SJSA1 (cell line): ENCODE data around the gene C1QTNF8. TPM values are rescaled to one million over a fixed set of nuclear protein-coding genes. Genes with fewer than 3 reads are reported as not detected.
A peak's percentile ranks its signal among the peaks of the same experiment; 100 is the strongest.

ENCODE experiments used
- DNase-seq, 2 experiments: peaks; one replicate each; pipeline ENCODE4 v3.0.0-alpha.2; 2015 to 2020; ENCODE audit warnings: low spot score in 2 of 2, low read depth in 1 of 2
- H3K27ac ChIP-seq: fragments of 250-450 bp; sonication (Bioruptor Pico); 2 replicates; pipeline ENCODE4 v1.5.1; 2020; ENCODE audit warnings: mild to moderate bottlenecking, moderate library complexity
- H3K27me3 ChIP-seq: fragments of 250-450 bp; sonication (Bioruptor Pico); replicated peaks from 2 replicates; pipeline ENCODE4 v1.5.1; 2020; ENCODE audit warnings: mild to moderate bottlenecking, moderate library complexity
- H3K36me3 ChIP-seq: fragments of 250-450 bp; sonication (Bioruptor Pico); 2 replicates; pipeline ENCODE4 v1.5.1; 2020; ENCODE audit warnings: mild to moderate bottlenecking
- H3K4me1 ChIP-seq: fragments of 250-450 bp; sonication (Bioruptor Pico); replicated peaks from 2 replicates; pipeline ENCODE4 v1.6.1; 2021; ENCODE audit warnings: mild to moderate bottlenecking
- H3K4me3 ChIP-seq: fragments of 250-450 bp; sonication (Bioruptor Pico); 2 replicates; pipeline ENCODE4 v1.5.1; 2020; ENCODE audit warnings: mild to moderate bottlenecking
- H3K9me3 ChIP-seq: fragments of 250-450 bp; sonication (Bioruptor Pico); replicated peaks from 2 replicates; pipeline ENCODE4 v1.5.1; 2020; ENCODE audit warnings: mild to moderate bottlenecking
- total RNA-seq: library from RNA; depleted of rRNA; stranded (reverse); fragments of >200 nt; shearing (Covaris generic); gene quantifications from 2 replicates; pipeline ENCODE4 v1.2.3, GENCODE V29; 2014

Gene C1QTNF8
- total RNA-seq, 1 experiment from 2014 or later = not detected

- Histone ChIP-seq H3K4me3 (no peak overlapping the region), H3K4me1 (no peaks in the 10 kb centered on the region), H3K9me3 (no peaks in the 10 kb centered on the region), H3K36me3 (no peaks in the 10 kb centered on the region), H3K27ac (no peak overlapping the region), H3K27me3 (peaks cover 88% of the 10 kb centered on the region)
- DNase-seq = no peak
Observed at GRCh38 chr16:1109648-1110047, 13.6 kb upstream of the C1QTNF8 start.

DNA sequence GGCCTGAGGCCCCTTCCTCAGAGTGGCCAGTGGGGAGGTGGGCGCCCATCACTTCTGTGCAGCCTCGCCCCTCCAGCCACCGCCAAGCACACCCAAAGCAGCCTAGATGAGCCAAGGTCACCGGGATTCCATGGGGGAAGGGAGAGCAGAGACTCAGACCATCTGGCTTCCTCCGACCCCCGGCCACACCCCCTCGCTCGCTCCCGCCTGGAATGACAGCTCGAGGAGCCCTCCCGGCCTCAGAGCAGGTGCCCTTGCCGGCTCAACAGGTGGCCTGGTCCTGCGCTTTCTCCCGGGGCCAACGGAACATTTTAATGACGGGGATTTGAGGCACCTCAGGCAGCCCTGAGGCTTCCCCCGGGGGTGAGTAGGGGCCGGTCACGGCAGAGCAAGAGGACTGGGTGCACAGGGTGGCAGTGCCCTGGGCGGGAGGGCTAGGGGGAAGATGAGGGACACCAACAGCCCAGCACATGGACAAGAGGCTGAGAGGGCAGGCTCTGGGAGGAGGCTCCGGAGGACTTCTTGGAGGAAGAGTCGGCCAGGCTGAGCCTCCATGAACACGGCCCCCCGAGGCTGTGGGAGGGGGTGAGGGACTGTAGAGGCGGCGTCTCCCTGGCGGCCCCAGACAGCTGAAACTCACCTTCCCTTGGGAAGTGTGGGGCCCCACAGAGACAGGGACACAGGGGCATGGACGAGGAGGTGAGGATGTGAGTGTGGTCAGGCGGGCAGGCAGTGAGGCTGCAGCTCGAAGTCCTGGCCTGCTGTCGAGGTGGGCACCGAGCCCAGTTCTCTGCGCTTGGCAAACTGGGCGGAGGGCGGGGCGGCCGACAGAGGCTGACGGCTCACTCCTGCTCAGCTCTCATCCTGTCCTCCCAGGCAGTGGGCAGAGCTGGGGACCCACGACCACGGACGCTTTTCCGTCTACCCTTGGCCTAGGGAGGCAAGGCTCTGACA, 12.5 kb upstream of the C1QTNF8 start:
- Histone ChIP-seq H3K36me3 (no peaks in the 10 kb centered on the region), H3K9me3 (no peaks in the 10 kb centered on the region), H3K27me3 (peaks cover 90% of the 10 kb centered on the region), H3K4me1 (no peaks in the 10 kb centered on the region), H3K4me3 (no peak overlapping the region), H3K27ac (no peak overlapping the region)
- DNase-seq = no peak

DNA sequence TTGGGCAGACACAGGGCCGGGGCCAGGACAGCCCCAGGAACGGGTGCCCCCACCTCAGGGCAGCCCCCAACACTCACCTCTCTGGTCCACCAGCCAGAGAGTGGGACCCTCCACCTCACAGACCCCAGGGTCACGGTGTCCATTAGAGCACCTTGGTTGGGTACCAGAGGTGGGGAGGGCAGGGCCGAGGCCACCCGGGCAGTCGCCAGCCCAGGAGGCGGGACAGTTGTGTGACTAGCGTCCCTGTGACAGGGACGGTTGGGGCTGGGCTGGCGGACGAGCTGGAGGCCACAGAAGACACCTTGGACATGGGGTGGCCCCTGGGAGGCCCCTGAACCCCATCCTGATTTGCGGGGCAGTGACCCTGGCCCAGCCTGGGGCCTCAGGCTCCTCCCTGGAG, 11.7 kb upstream of the C1QTNF8 start:
- Histone ChIP-seq H3K27me3 (peaks cover 89% of the 10 kb centered on the region), H3K4me3 (no peak overlapping the region), H3K27ac (no peak overlapping the region), H3K36me3 (no peaks in the 10 kb centered on the region), H3K9me3 (no peaks in the 10 kb centered on the region), H3K4me1 (peaks cover 5% of the 10 kb centered on the region)
- no peak for DNase-seq

GRCh38 chr16:1107141-1107540, 11.1 kb upstream of the C1QTNF8 start:
- no peak overlapping the region for H3K4me3 ChIP-seq
- DNase-seq = no peak
- no peak overlapping the region for H3K27ac ChIP-seq
- H3K4me1 ChIP-seq = peaks cover 5% of the 10 kb centered on the region
- H3K36me3 ChIP-seq = no peaks in the 10 kb centered on the region
- peaks cover 83% of the 10 kb centered on the region for H3K27me3 ChIP-seq
- no peaks in the 10 kb centered on the region for H3K9me3 ChIP-seq

DNA sequence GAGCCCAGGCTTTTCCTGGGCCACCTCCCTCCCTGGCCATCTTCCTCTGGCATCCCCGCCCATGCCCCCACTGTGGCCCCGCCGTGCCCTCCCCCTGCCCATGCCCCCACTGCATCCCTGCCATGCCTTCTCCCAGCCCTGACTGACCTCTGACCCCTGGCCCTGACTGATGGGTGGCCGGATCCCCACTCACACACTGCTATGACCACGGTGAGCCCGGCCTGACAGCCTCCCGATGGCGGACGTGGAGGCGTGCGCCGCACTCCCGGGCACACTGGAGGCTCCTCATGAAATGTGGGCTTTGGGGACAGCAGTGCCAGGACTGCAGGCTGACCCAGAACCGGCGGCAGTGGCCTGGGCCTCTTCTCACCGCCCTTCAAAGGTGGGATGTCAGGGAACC, 10.6 kb upstream of the C1QTNF8 start:
- Histone ChIP-seq H3K27me3 (peaks cover 79% of the 10 kb centered on the region), H3K36me3 (no peaks in the 10 kb centered on the region), H3K4me1 (peaks cover 5% of the 10 kb centered on the region), H3K9me3 (no peaks in the 10 kb centered on the region), H3K27ac (no peak overlapping the region), H3K4me3 (no peak overlapping the region)
- no peak for DNase-seq

GRCh38 chr16:1105888-1106620, 10.0 kb upstream of the C1QTNF8 start:
- DNase-seq = peak in 1 of 2 experiments; percentile 71
- H3K27me3 ChIP-seq = peaks cover 79% of the 10 kb centered on the region
- H3K36me3 ChIP-seq = no peaks in the 10 kb centered on the region
- peaks cover 5% of the 10 kb centered on the region for H3K4me1 ChIP-seq
- H3K9me3 ChIP-seq = no peaks in the 10 kb centered on the region
- no peak overlapping the region for H3K4me3 ChIP-seq
- no peak overlapping the region for H3K27ac ChIP-seq

DNA sequence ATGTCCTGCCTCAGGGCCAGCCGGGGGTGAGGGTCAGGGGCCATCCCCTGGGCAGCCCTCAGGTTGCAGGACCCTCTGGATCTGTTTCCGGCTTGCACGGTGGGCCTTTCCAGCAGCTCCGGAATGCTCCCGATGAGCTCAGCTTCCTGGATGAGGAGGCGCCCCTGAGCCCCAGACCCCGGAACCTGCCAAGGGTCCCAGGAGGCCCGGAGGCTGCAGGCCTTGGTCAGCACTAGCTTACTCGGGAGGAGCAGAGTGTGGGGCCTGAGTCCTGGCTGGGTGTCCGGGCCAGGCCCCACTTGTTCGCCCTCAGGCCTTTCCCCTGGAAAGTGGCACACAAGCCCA, 7.6 kb upstream of the C1QTNF8 start:
- Histone ChIP-seq H3K9me3 (no peaks in the 10 kb centered on the region), H3K27ac (no peak overlapping the region), H3K4me3 (no peak overlapping the region), H3K4me1 (peaks cover 5% of the 10 kb centered on the region), H3K36me3 (no peaks in the 10 kb centered on the region), H3K27me3 (peaks cover 76% of the 10 kb centered on the region)
- no peak for DNase-seq

- Histone ChIP-seq H3K4me1 (peaks cover 5% of the 10 kb centered on the region), H3K36me3 (no peaks in the 10 kb centered on the region), H3K27ac (no peak overlapping the region), H3K4me3 (no peak overlapping the region), H3K9me3 (no peaks in the 10 kb centered on the region), H3K27me3 (peaks cover 76% of the 10 kb centered on the region)
- peak in 1 of 2 experiments; percentile 40 for DNase-seq
Observed at GRCh38 chr16:1102921-1103635, 7.0 kb upstream of the C1QTNF8 start.

DNA sequence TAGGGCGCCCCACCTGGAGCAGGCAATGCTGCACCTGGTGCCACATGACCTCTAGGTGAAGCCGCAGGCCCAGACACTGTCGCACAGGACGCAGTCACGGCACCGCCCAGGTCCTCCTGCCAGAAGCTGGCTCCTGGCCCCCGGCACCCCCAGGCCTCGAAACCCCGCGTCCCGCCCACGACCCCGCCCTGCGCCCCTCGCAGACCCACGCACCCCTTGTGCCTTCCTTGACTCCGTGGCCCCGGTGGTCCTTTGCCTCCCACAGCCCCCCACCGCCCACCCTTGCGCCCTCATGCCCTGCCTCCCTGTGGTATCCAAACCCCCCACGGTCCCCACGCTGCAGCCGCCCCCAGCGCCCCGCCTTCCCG, 6.3 kb upstream of the C1QTNF8 start:
- peaks cover 76% of the 10 kb centered on the region for H3K27me3 ChIP-seq
- no peak overlapping the region for H3K27ac ChIP-seq
- H3K9me3 ChIP-seq = no peaks in the 10 kb centered on the region
- no peak for DNase-seq
- H3K4me1 ChIP-seq = peaks cover 5% of the 10 kb centered on the region
- no peaks in the 10 kb centered on the region for H3K36me3 ChIP-seq
- no peak overlapping the region for H3K4me3 ChIP-seq

DNA sequence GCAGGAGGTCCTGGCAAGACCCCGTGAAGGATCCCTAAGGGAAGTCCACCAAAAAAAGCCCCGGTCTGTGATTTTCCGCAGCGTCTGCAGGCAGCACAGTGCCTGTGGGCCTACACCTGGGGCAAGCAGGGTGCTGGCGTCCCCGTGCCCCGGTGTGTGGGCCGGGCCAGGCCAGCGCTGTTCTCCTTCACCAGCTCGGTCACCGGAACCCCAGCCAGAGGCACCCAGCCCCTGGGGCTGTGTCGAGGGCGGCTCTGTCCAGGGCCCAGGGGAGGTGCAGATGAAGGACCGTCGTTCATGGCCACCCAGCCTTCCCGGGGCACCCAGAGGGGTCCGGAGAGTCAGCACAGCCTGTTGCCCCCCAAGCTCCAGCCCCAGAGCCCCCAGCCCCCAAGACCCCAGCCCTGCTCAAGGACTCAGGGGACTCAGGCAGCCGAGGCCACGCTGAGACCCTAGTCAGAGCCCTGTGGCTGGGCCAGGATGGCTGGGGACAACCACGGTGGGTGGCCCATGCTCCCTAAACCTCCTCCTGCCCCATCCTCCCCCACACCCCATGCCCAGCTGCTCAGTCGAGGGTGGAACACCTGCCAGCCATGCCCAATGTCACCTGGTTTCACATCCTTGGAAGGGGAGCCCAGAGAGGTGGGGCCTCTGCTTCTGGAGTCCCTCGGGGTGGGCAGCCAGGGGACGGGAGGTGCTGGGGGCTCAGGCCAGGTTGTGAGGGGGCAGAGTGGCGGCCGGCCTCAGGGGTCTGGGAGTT, 5.7 kb upstream of the C1QTNF8 start:
- no peaks in the 10 kb centered on the region for H3K36me3 ChIP-seq
- H3K27me3 ChIP-seq = peaks cover 76% of the 10 kb centered on the region
- no peak for DNase-seq
- H3K4me3 ChIP-seq = no peak overlapping the region
- no peaks in the 10 kb centered on the region for H3K9me3 ChIP-seq
- no peak overlapping the region for H3K27ac ChIP-seq
- peaks cover 5% of the 10 kb centered on the region for H3K4me1 ChIP-seq

DNA sequence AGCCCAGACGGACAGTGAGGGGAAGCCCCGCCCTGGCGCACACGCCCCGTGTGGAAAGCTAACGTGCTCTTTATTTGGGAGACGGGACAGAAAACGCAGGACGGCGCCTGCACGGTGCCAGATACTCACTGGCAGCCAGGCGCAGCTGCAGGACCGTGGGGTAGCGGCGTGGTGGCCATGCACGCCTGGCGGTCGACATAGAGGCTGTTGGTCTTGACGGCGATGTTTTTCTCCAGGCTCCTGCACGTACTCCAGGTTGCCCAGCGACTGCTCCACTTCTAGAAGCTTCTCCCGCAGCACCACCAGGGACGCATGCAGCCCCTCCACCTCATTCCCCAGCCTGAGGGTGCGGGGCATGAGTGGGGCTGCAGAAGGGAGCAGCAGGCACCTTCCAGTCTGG, 5.1 kb upstream of the C1QTNF8 start:
- no peaks in the 10 kb centered on the region for H3K9me3 ChIP-seq
- H3K4me1 ChIP-seq = peaks cover 5% of the 10 kb centered on the region
- no peak for DNase-seq
- H3K27me3 ChIP-seq = peaks cover 80% of the 10 kb centered on the region
- H3K27ac ChIP-seq = no peak overlapping the region
- no peak overlapping the region for H3K4me3 ChIP-seq
- no peaks in the 10 kb centered on the region for H3K36me3 ChIP-seq

GRCh38 chr16:1100084-1100800, 4.2 kb upstream of the C1QTNF8 start:
- H3K27ac ChIP-seq = no peak overlapping the region
- no peaks in the 10 kb centered on the region for H3K36me3 ChIP-seq
- no peaks in the 10 kb centered on the region for H3K9me3 ChIP-seq
- H3K4me3 ChIP-seq = no peak overlapping the region
- DNase-seq = no peak
- peaks cover 5% of the 10 kb centered on the region for H3K4me1 ChIP-seq
- H3K27me3 ChIP-seq = peaks cover 82% of the 10 kb centered on the region
